GM06990 (cell line): ENCODE data around the gene DLGAP3.
A peak's percentile ranks its signal among the peaks of the same experiment; 100 is the strongest.

Experiments used
- DNase-seq: peaks from one replicate; pipeline ENCODE4 v3.0.0-alpha.2; 2011; ENCODE audit not compliant: insufficient read length; ENCODE audit errors: extremely low read depth
- H3K27me3 ChIP-seq: replicated peaks from 2 replicates; pipeline ENCODE4 v1.6.0; 2011; ENCODE audit warnings: low read length; ENCODE audit not compliant: control insufficient read depth, insufficient read depth
- H3K36me3 ChIP-seq: 2 replicates; pipeline ENCODE4 v1.5.1; 2011; ENCODE audit warnings: low read length; ENCODE audit not compliant: control insufficient read depth, insufficient read depth
- H3K4me3 ChIP-seq: replicated peaks from 2 replicates; pipeline ENCODE4 v1.5.1; 2011; ENCODE audit warnings: low read depth, mild to moderate bottlenecking, control low read depth, low read length
- CTCF ChIP-seq: IDR thresholded peaks from 2 replicates; pipeline ENCODE4 v1.5.1; 2011; ENCODE audit warnings: low read length, control low read depth, mild to moderate bottlenecking, inconsistent platforms; ENCODE audit not compliant: insufficient read depth, poor library complexity, severe bottlenecking

DLGAP3 gene

DNA sequence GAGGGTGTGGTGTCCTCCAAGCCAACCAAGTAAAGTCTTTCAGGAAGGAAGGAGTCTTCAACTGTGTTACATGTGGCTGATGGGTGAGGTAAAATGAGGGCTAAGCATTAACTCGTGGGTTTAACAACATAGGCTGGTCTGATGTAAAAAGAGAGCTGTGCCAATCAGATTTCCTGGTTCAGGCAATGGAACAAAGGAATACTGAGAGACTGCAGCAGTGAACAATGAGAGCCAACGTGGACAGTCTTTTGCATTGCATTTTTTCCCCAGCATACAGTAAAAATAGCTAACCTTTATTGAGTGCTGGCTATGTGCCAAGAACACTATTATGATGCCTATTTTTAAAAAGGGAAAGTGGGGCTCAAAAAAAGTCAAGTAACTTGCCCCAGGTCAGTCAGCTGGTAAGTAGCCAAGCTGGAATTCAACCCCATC, 31.1 kb downstream of the DLGAP3 start:
- Histone ChIP-seq H3K4me3 (no peak overlapping the region), H3K27me3 (no peaks in the 10 kb centered on the region; the same call in 1 of the 2 replicates), H3K36me3 (no peaks in the 10 kb centered on the region)
- DNase-seq, result no peak
- TF ChIP-seq CTCF, result no peak

GRCh38 chr1:34896612-34897011, 32.8 kb downstream of the DLGAP3 start:
- no peaks in the 10 kb centered on the region; the same call in 1 of the 2 replicates for H3K27me3 ChIP-seq
- H3K36me3 ChIP-seq, result no peaks in the 10 kb centered on the region
- peak; percentile 5 for TF ChIP-seq CTCF
- no peak for DNase-seq
- no peak overlapping the region for H3K4me3 ChIP-seq

GRCh38 chr1:34889705-34890104, 39.7 kb downstream of the DLGAP3 start:
- no peaks in the 10 kb centered on the region for H3K36me3 ChIP-seq
- DNase-seq, result no peak
- TF ChIP-seq CTCF, result no peak
- no peak overlapping the region for H3K4me3 ChIP-seq
- H3K27me3 ChIP-seq, result peaks cover 2% of the 10 kb centered on the region; the same call in 1 of the 2 replicates

DNA sequence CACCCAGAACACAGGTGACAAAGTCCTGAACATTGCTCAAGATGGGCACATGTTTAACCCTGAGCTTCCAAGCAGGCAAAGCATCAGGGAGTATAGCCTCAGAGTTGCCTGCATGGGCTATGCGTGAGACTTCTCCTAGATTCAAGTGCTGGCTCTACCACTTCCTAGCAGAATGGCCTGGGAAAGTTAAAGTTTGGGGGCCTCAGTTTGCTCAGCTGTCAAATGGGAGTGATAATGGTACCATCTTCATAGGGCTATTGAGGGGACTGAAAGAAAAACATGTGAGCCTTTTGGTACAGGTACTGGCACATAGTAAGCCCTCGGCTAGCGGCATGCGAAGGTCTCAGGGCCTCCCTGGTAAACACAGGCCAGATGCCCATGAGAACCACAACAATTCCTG, 41.9 kb downstream of the DLGAP3 start:
- DNase-seq, result no peak
- H3K27me3 ChIP-seq, result peaks cover 2% of the 10 kb centered on the region; the same call in 1 of the 2 replicates
- no peaks in the 10 kb centered on the region for H3K36me3 ChIP-seq
- TF ChIP-seq CTCF, result no peak
- H3K4me3 ChIP-seq, result no peak overlapping the region

- no peak for DNase-seq
- Histone ChIP-seq H3K36me3 (no peaks in the 10 kb centered on the region), H3K27me3 (peaks cover 2% of the 10 kb centered on the region; the same call in 1 of the 2 replicates), H3K4me3 (peak overlapping the region; percentile 47)
- no peak for TF ChIP-seq CTCF
These were observed 43.8 kb downstream of the DLGAP3 start for GRCh38 chr1:34885405-34886247.
